Endometrial microvascular endothelial cells (primary cell): Measurements from ENCODE around the gene LMBRD1. TPM values are rescaled to one million over a fixed set of nuclear protein-coding genes. Genes with fewer than 3 reads are reported as not detected.
"Not testable (repeated sequence)": the region's sequence is repeated elsewhere in the genome, so short reads cannot be mapped to it uniquely, and the experiment has no call there.

Source experiments
- in situ Hi-C: cut with HindIII; loops from 2 replicates; pipeline ENCODE4 v1.10.0; 2017; ENCODE audit warnings: low sequenced_read_pairs, low pct_unique_long_range_greater_than_20kb; ENCODE audit errors: inconsistent ontology term
- total RNA-seq: library from RNA; depleted of rRNA; stranded (reverse); fragments of >200 nt; gene quantifications from one replicate; pipeline ENCODE4 v1.2.3, GENCODE V29; 2015; ENCODE audit errors: inconsistent ontology term

The LMBRD1 gene
- total RNA-seq, 1 donor from 2014 or later, result 23.4 TPM

- in situ Hi-C loops, result not testable (repeated sequence)
These were observed 130.0 kb downstream of the LMBRD1 start for GRCh38 chr6:69666779-69667178.

GRCh38 chr6:69665437-69665836 lies 131.4 kb downstream of the LMBRD1 start:
- in situ Hi-C loops, result no loop called here

- in situ Hi-C loops, result no loop called here
These were observed 132.3 kb downstream of the LMBRD1 start for GRCh38 chr6:69664551-69664950.

- in situ Hi-C loops, result no loop called here
These were observed 133.6 kb downstream of the LMBRD1 start for GRCh38 chr6:69663215-69663614.

GRCh38 chr6:69650703-69651102 lies 146.1 kb downstream of the LMBRD1 start:
- in situ Hi-C loops, result no loop called here

GRCh38 chr6:69647726-69648125 lies 149.1 kb downstream of the LMBRD1 start:
- in situ Hi-C loops, result no loop called here

GRCh38 chr6:69643688-69644087 lies 153.1 kb downstream of the LMBRD1 start:
- in situ Hi-C loops, result no loop called here

- in situ Hi-C loops, result no loop called here
These were observed 163.9 kb downstream of the LMBRD1 start for GRCh38 chr6:69632932-69633331.

- in situ Hi-C loops, result no loop called here
These were observed 165.1 kb downstream of the LMBRD1 start for GRCh38 chr6:69631552-69632346.

- in situ Hi-C loops, result no loop called here
These were observed 166.0 kb downstream of the LMBRD1 start for GRCh38 chr6:69630767-69631166.

- in situ Hi-C loops, result no loop called here
These were observed 169.2 kb downstream of the LMBRD1 start for GRCh38 chr6:69627625-69628024.

- in situ Hi-C loops, result no loop called here
These were observed 171.9 kb downstream of the LMBRD1 start for GRCh38 chr6:69624944-69625343.

Other genes starting within 250 kb of the LMBRD1 start
- gene COL19A1, start 69.5 kb upstream of the LMBRD1 start, total RNA-seq, result not detected